HUES48 (cell line): ENCODE measurements around the gene MAP4K3.

ENCODE experiments used
- H3K27ac ChIP-seq: one replicate; pipeline ENCODE4 v1.7.0; 2013; ENCODE audit warnings: low read depth, low read length, inconsistent platforms
- H3K27me3 ChIP-seq: 2 replicates; pipeline ENCODE4 v1.6.1; 2013; ENCODE audit warnings: mild to moderate bottlenecking, low read length; ENCODE audit not compliant: control insufficient read depth, insufficient read depth
- H3K36me3 ChIP-seq: 2 replicates; pipeline ENCODE4 v1.6.1; 2013; ENCODE audit warnings: low read length; ENCODE audit not compliant: control insufficient read depth, insufficient read depth
- H3K4me1 ChIP-seq: 2 replicates; pipeline ENCODE4 v1.6.1; 2013; ENCODE audit warnings: mild to moderate bottlenecking, low read length; ENCODE audit not compliant: control insufficient read depth, insufficient read depth
- H3K4me3 ChIP-seq: 2 replicates; pipeline ENCODE4 v1.5.1; 2013; ENCODE audit warnings: mild to moderate bottlenecking, low read depth, low read length
- H3K9ac ChIP-seq: 2 replicates; pipeline ENCODE4 v1.6.1; 2013; ENCODE audit warnings: mild to moderate bottlenecking, low read depth, low read length, moderate library complexity
- H3K9me3 ChIP-seq: 2 replicates; pipeline ENCODE4 v1.6.1; 2013; ENCODE audit warnings: low read length; ENCODE audit not compliant: control insufficient read depth, insufficient read depth

The MAP4K3 gene

GRCh38 chr2:39216346-39217191 lies 220.5 kb downstream of the MAP4K3 start:
- Histone ChIP-seq H3K36me3 (no peaks in the 10 kb centered on the region), H3K9me3 (no peaks in the 10 kb centered on the region), H3K27me3 (no peaks in the 10 kb centered on the region), H3K4me3 (no peak overlapping the region), H3K4me1 (peaks cover 8% of the 10 kb centered on the region), H3K9ac (no peak overlapping the region), H3K27ac (no peak overlapping the region)

GRCh38 chr2:39215545-39215944 lies 221.5 kb downstream of the MAP4K3 start:
- Histone ChIP-seq H3K4me3 (no peak overlapping the region), H3K9me3 (no peaks in the 10 kb centered on the region), H3K9ac (no peak overlapping the region), H3K27me3 (no peaks in the 10 kb centered on the region), H3K4me1 (peaks cover 6% of the 10 kb centered on the region), H3K27ac (no peak overlapping the region), H3K36me3 (no peaks in the 10 kb centered on the region)

- H3K36me3 ChIP-seq: no peaks in the 10 kb centered on the region
- no peaks in the 10 kb centered on the region for H3K27me3 ChIP-seq
- no peaks in the 10 kb centered on the region for H3K4me1 ChIP-seq
- H3K4me3 ChIP-seq: no peak overlapping the region
- H3K27ac ChIP-seq: no peak overlapping the region
- no peaks in the 10 kb centered on the region for H3K9me3 ChIP-seq
- H3K9ac ChIP-seq: no peak overlapping the region
These were observed 224.1 kb downstream of the MAP4K3 start for GRCh38 chr2:39213015-39213414.

- Histone ChIP-seq H3K9me3 (no peaks in the 10 kb centered on the region), H3K36me3 (no peaks in the 10 kb centered on the region), H3K4me1 (no peaks in the 10 kb centered on the region), H3K27ac (no peak overlapping the region), H3K4me3 (no peak overlapping the region), H3K9ac (no peak overlapping the region), H3K27me3 (no peaks in the 10 kb centered on the region)
These were observed 226.2 kb downstream of the MAP4K3 start for GRCh38 chr2:39210846-39211245.

GRCh38 chr2:39203382-39203781 lies 233.7 kb downstream of the MAP4K3 start:
- H3K27me3 ChIP-seq: no peaks in the 10 kb centered on the region
- no peaks in the 10 kb centered on the region for H3K9me3 ChIP-seq
- no peak overlapping the region for H3K4me3 ChIP-seq
- H3K36me3 ChIP-seq: no peaks in the 10 kb centered on the region
- H3K27ac ChIP-seq: peak overlapping the region; percentile 95
- H3K9ac ChIP-seq: no peak overlapping the region
- peaks cover 22% of the 10 kb centered on the region for H3K4me1 ChIP-seq

- peak overlapping the region; percentile 95 for H3K27ac ChIP-seq
- no peaks in the 10 kb centered on the region for H3K9me3 ChIP-seq
- no peaks in the 10 kb centered on the region for H3K36me3 ChIP-seq
- peaks cover 22% of the 10 kb centered on the region for H3K4me1 ChIP-seq
- H3K9ac ChIP-seq: no peak overlapping the region
- no peaks in the 10 kb centered on the region for H3K27me3 ChIP-seq
- peak overlapping the region; percentile 36 for H3K4me3 ChIP-seq
These were observed 234.3 kb downstream of the MAP4K3 start for GRCh38 chr2:39202639-39203369.
